Breast epithelium (tissue), 4 donors: ENCODE data around the gene STX18. TPM values are rescaled to one million over a fixed set of nuclear protein-coding genes. Genes with fewer than 3 reads are reported as not detected.

Experiments
- DNase-seq, 2 donors: peaks; one replicate each; pipeline ENCODE4 v3.0.0-alpha.2; 2019; ENCODE audit warnings: low spot score in 2 of 2
- H3K27ac ChIP-seq, 2 donors: fragments of 200-600 bp; sonication (generic) in 1 of 2; one replicate each; pipeline ENCODE4 v1.5.1; 2016 to 2019; ENCODE audit warnings: mild to moderate bottlenecking in 1 of 2
- H3K27me3 ChIP-seq, 2 donors: fragments of 200-600 bp; sonication (generic) in 1 of 2; one replicate each; pipeline versions ENCODE4 v1.5.1 to v1.6.0; 2017 to 2019; ENCODE audit warnings: control low read depth in 1 of 2, mild to moderate bottlenecking in 1 of 2
- H3K36me3 ChIP-seq: fragments of 200-600 bp; one replicate; pipeline ENCODE4 v1.5.1; 2019
- H3K4me1 ChIP-seq, 2 donors: fragments of 200-600 bp; sonication (generic); one replicate each; pipeline ENCODE4 v1.5.1; 2016 to 2019; ENCODE audit warnings: control low read depth in 1 of 2
- H3K4me3 ChIP-seq, 3 donors: fragments of 200-600 bp; sonication (generic); 1 replicate in 2 of 3; 2 replicates in 1 of 3; pipeline ENCODE4 v1.5.1; 2016 to 2019; ENCODE audit warnings: mild to moderate bottlenecking in 3 of 3, moderate library complexity in 2 of 3
- H3K9me3 ChIP-seq, 2 donors: fragments of 200-600 bp; sonication (generic) in 1 of 2; one replicate each; pipeline ENCODE4 v1.5.1; 2016 to 2019; ENCODE audit warnings: control low read depth in 1 of 2
- CTCF ChIP-seq, 3 donors: fragments of 450-650 bp; IDR thresholded peaks; one replicate each; pipeline ENCODE4 v1.5.1; 2016 to 2017; ENCODE audit warnings: antibody characterized with exemption in 3 of 3, mild to moderate bottlenecking in 3 of 3, moderate library complexity in 3 of 3
- POLR2A ChIP-seq: fragments of 450-650 bp; IDR thresholded peaks from one replicate; pipeline ENCODE4 v1.6.1; 2016; ENCODE audit warnings: antibody characterized with exemption, mild to moderate bottlenecking, moderate library complexity
- POLR2AphosphoS5 ChIP-seq, 3 donors: sonication (generic); formaldehyde crosslinking; IDR thresholded peaks; one replicate each; pipeline ENCODE4 v1.6.1; 2017; ENCODE audit warnings: antibody characterized with exemption in 3 of 3
- intact Hi-C: fragments of 100-400 bp; cut with DNase I; formaldehyde crosslinking; loops from one replicate; pipeline ENCODE4 v1.15.1; 2023; ENCODE audit warnings: low total_unique reads
- total RNA-seq, 3 donors: library from RNA; depleted of rRNA; stranded (reverse); fragments of >200 nt; gene quantifications; one replicate each; pipeline ENCODE4 v1.1.0, GENCODE V29; 2016

Gene STX18
- total RNA-seq, 3 donors from 2014 or later = 32.2 to 36.3 (median 32.8) TPM

- H3K9me3 ChIP-seq = no peaks in the 10 kb centered on the region
- no peaks in the 10 kb centered on the region for H3K27me3 ChIP-seq
- no peak overlapping the region for H3K4me3 ChIP-seq
- no peak for TF ChIP-seq CTCF (IDR thresholded peaks at IDR 0.05)
- TF ChIP-seq POLR2A = no peak
- no peak for TF ChIP-seq POLR2AphosphoS5 (IDR thresholded peaks at IDR 0.05)
- no peaks in the 10 kb centered on the region for H3K36me3 ChIP-seq
- intact Hi-C loops = no loop called here
- no peak overlapping the region for H3K27ac ChIP-seq
- DNase-seq = no peak
- H3K4me1 ChIP-seq = no peaks in the 10 kb centered on the region
Observed at GRCh38 chr4:4492161-4492847, 49.5 kb downstream of the STX18 start.

- no peaks in the 10 kb centered on the region for H3K27me3 ChIP-seq
- no peak for DNase-seq
- no peaks in the 10 kb centered on the region for H3K4me1 ChIP-seq
- no peaks in the 10 kb centered on the region for H3K9me3 ChIP-seq
- no peaks in the 10 kb centered on the region for H3K36me3 ChIP-seq
- no peak overlapping the region for H3K27ac ChIP-seq
- intact Hi-C loops = no loop called here
- TF ChIP-seq CTCF (IDR thresholded peaks at IDR 0.05) (no peak), POLR2A (no peak), POLR2AphosphoS5 (IDR thresholded peaks at IDR 0.05) (no peak)
- H3K4me3 ChIP-seq = no peak overlapping the region
Observed at GRCh38 chr4:4491396-4491893, 50.4 kb downstream of the STX18 start.

- intact Hi-C loops = no loop called here
- Histone ChIP-seq H3K36me3 (no peaks in the 10 kb centered on the region), H3K9me3 (no peaks in the 10 kb centered on the region), H3K4me1 (no peaks in the 10 kb centered on the region), H3K27me3 (no peaks in the 10 kb centered on the region), H3K27ac (no peak overlapping the region), H3K4me3 (no peak overlapping the region)
- DNase-seq = no peak
- TF ChIP-seq POLR2AphosphoS5 (IDR thresholded peaks at IDR 0.05) (no peak), CTCF (IDR thresholded peaks at IDR 0.05) (no peak), POLR2A (no peak)
Observed at GRCh38 chr4:4490816-4491215, 51.0 kb downstream of the STX18 start.

GRCh38 chr4:4490041-4490440, 51.8 kb downstream of the STX18 start:
- Histone ChIP-seq H3K27me3 (no peaks in the 10 kb centered on the region), H3K4me1 (no peaks in the 10 kb centered on the region), H3K4me3 (no peak overlapping the region), H3K27ac (no peak overlapping the region), H3K36me3 (no peaks in the 10 kb centered on the region), H3K9me3 (no peaks in the 10 kb centered on the region)
- intact Hi-C loops = no loop called here
- no peak for DNase-seq
- TF ChIP-seq POLR2AphosphoS5 (IDR thresholded peaks at IDR 0.05) = no peak
- TF ChIP-seq POLR2A = no peak
- TF ChIP-seq CTCF (IDR thresholded peaks at IDR 0.05) = no peak

GRCh38 chr4:4488405-4489404, 53.1 kb downstream of the STX18 start:
- H3K36me3 ChIP-seq = no peaks in the 10 kb centered on the region
- intact Hi-C loops = no loop called here
- H3K27ac ChIP-seq = no peak overlapping the region
- TF ChIP-seq POLR2A (no peak), POLR2AphosphoS5 (IDR thresholded peaks at IDR 0.05) (no peak), CTCF (IDR thresholded peaks at IDR 0.05) (peak; percentile 38 to 79 (median 72))
- H3K4me1 ChIP-seq = no peaks in the 10 kb centered on the region
- H3K4me3 ChIP-seq = no peak overlapping the region
- peak; percentile 26 to 58 for DNase-seq
- no peaks in the 10 kb centered on the region for H3K27me3 ChIP-seq
- no peaks in the 10 kb centered on the region for H3K9me3 ChIP-seq
